ENCODE data around the gene POMGNT2.

DNA sequence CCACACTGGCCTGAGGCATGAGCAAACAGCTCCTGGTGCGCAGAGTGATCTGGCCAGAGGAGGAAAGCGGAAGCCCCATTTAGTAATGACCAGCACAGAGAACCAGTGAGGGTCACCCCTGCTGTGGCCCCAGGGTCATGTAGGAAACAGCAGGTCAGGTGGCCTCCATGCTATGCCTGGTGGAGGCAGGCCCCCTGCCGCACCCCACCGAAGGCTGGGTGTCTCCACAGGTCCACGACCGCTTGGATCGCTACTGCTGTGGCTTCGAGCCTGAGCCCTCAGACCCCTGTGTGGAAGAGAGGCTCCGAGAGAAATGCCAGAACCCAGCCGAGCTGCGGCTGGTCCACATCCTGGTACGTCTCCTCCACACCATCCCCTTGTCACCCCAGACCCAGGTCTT lies 52.6 kb downstream of the POMGNT2 start:
- TF ChIP-seq CTCF (IDR thresholded peaks at IDR 0.05), result no peak
- no peak for TF ChIP-seq POLR2A (IDR thresholded peaks at IDR 0.05)

Measured in testis (tissue), 2 donors.